ENCODE results near the gene PKP4.
"Not testable (repeated sequence)": the region's sequence is repeated elsewhere in the genome, so short reads cannot be mapped to it uniquely, and the experiment has no call there.

PKP4 gene

GRCh38 chr2:158467248-158467647 lies 10.5 kb downstream of the PKP4 start:
- no peak for DNase-seq

DNA sequence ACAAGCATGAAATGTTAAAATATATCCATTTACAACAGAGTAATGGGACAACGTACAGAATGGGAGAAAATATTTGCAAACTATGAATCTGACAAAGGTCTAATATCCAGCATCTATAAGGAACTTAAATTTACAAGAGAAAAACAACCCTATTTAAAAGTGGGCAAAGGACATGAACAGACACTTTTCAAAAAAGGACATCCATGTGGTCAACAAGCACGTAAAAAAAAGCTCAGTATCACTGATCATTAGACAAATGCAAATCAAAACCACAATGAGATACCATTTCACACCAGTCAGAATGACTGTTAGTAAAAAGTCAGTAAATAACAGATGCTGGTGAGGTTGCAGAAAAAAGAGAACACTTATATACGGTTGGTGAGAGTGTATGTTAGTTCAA lies 16.1 kb downstream of the PKP4 start:
- DNase-seq, result not testable (repeated sequence)

DNA sequence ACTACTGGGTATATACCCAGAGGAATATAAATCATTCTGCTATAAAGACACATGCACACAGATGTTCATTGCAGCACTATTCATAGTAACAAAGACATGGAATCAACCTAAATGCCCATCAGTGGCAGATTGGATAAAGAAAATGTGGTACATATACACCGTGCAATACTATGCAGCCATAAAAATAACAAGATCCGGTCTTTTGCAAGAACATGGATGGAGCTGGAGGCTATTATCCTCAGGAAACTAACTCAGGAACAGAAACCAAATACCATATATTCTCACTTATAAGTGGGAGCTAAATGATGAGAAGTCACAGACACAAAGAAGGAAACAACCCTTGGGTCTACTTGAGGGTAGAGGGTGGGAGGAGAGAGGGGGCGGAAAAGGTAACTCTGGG lies 16.5 kb downstream of the PKP4 start:
- not testable (repeated sequence) for DNase-seq

DNA sequence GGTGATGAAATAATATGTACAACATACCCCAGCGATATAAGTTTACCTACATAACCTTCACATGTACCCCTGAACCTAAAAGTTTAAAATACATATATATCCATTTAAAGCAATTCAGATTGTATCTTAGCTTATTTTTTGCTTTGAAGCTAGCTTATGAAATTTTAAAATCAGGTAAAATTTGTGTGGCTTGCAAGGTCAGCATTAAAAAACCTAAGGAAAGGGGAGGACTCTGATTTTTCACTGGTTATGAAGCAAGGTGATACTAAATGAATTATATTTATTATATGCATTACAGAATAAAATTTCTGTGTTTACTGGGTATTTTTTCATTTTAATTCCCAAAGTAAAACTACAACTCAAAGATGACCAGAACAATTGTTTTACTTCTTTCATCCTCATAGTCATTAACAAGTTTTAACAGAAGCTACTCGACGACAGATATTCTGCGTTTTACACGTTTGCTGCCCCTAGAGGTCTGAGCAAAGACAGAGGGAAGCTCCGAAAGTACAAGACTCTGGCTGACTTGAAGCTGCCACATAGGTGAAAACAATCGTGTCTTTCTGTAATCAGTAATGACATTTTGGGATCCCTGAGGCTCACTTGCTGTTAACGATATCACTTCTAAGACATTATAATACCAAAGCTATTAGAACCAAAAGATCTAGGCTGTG lies 17.1 kb downstream of the PKP4 start:
- DNase-seq, result no peak

GRCh38 chr2:158474526-158475011 lies 17.8 kb downstream of the PKP4 start:
- DNase-seq, result not testable (repeated sequence)

DNA sequence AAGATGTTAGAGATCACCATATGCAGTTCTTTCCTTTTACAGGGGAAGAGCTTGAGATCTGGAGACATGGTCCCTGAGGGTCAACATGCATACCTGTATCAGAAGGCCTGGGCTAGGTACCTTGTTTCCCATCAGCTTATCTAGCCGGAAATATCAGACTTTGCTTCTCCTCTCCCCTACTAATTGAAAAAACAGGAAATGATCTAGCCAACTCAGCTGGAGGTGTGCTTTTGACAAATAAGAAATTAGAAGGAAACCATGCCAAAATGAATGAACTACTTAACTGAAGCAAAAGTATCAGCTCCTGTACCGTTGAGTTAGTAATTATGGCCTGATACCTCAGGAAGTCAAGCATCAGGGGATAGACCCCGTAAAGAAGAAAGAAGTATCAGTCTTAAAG lies 20.4 kb downstream of the PKP4 start:
- no peak for DNase-seq

- DNase-seq, result no peak
These were observed 21.5 kb downstream of the PKP4 start for GRCh38 chr2:158478237-158478636.

- no peak for DNase-seq
These were observed 22.1 kb downstream of the PKP4 start for GRCh38 chr2:158478816-158479215.

DNA sequence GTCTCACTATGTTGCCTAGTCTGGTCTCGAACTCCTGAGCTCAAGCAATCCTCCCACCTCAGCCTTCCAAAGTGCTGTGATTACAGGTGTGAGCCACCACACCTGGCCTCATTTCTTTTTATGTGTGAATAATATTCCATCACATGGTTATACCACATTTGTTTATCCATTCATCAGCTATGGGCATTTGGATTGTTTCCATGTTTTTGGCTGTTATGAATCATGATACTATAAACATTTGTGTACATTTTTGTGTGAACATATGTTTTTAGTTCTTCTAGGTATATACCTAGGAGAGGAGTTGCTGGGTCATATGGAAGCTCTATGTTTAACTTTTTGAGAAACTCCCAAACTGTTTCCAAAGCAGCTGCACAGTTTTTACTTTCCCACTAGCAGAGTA lies 24.4 kb downstream of the PKP4 start:
- DNase-seq, result no peak

GRCh38 chr2:158482594-158482993 lies 25.8 kb downstream of the PKP4 start:
- DNase-seq, result peak; percentile 21 to 57 (median 54)

GRCh38 chr2:158484892-158485556 lies 28.3 kb downstream of the PKP4 start:
- no peak for DNase-seq

DNA sequence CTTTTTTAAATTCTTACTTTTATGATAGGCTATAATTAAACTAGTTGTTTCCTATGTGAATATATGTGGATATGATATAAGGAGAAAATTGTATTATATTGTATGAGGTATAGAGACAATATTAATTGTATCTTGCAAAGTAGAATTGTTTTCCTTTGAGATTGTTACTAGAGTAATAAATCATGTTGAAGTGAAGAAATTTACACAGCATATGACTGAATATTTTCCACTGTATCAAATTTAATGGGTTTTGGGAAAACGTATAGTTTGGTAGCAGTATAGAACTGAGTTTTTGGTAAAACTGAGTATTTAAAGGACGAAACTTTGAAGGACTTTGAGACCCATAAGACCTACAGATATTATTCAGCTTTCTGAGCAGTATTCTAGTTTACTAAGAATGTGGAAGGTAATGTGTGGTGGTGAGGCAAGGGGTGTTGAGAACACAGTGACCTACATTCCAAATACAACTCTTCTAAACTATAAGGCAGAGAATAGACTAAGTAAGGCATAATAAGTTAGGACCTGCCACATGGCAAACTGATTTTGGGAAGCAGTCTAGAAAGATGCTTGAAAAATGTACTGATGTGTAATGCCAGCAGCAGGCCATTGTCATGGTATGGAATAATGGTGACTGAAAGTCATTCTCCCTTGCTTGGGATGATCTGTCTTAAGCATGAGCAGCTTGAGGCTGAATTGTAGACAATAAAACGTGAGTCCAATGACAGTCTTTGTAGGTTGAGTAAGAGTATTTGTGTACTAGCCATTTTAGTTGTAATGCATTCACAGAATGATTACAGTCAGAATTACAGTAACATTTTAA lies 29.6 kb downstream of the PKP4 start:
- DNase-seq, result no peak

GRCh38 chr2:158486970-158487325 lies 30.2 kb downstream of the PKP4 start:
- DNase-seq, result peak in 2 of 4 experiments; percentile 10 to 21

- no peak for DNase-seq
These were observed 30.7 kb downstream of the PKP4 start for GRCh38 chr2:158487419-158487818.

DNA sequence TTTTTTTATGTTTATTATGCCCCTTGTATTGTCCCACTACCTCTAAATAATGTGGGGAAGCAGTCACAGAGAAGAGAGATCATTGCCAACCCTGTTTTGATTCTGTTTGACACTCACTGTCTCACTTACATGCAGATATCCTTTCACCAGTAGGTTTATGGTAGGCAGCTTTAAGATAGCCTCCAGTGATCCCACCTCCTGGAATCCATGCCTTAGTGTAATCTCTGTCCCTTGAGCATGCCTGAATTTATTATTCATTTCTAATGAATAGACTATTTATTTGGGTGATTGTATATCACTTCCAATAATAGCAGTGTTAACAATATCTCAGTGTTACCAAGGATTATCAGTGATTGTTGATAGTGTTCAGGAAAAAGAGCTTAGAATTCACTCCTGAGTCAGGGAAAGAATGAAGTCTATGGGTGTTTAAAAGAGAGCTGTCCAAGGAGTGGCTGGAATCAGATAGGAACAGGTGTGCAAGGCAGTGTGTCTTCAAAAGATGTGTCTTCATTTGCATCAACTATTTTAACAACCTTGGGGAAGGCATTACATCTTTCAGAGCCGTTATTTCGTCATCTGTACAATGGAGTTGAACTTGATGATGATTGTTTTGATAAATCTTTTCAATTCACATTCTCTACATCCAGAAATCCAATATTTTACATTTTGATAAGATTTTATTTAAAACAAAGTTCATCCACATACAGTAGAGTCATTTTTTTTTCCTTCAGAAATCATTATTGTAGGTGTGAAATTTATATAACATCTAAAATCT lies 31.9 kb downstream of the PKP4 start:
- no peak for DNase-seq

DNA sequence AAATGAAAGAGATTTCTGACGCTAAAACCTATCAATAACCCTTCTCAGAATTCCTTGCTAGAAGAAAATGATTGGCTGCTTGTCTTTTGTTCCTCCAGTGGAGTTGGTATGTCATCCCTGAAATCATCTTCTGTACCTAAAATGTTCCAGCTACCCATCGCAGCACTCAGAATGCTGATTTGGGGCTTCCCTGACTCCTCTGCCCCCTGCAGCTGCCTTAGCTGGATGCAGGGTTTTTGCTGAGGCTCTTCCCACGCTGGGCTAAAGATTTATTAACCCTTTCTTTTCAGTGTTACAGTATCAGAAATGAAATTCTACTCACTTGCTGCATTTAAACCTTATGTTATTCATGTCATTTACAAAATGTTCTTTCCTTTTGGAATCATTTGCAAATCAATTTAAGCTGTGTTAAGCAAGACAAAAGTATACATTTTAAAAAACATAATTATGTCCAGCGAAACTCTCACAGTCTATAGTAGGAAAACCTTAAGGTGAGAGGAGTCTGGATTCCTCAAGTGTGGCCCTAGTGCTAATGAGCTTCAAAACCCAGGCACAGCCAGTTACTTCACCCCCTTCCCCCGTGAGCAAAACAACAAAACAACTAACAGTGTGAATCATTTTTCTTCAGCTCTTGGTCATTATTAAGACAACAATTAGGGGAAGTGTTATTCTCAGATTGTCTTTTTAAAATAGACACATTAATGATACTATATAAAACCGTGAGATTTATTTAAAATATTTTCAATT lies 32.8 kb downstream of the PKP4 start:
- DNase-seq, result peak in 2 of 4 experiments; percentile 9 to 10

DNA sequence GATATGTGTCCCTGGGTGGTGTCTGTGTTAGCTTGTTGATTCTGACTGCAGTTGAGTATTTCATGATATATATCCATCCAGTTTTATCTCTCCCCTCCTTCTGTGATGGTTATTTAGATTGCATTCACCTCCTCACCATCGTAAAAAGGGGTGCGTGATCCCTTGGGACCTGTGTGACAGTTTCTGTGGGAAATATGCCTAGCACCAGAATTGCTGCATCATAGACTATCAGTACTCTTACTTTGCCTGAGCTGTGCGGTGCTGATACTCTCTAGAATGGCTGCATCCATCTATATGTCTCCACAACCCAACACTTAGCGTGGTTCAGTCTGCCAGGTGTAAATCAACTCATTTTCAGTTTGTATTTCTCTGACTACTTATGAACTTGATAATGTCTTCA lies 34.3 kb downstream of the PKP4 start:
- no peak for DNase-seq

DNA sequence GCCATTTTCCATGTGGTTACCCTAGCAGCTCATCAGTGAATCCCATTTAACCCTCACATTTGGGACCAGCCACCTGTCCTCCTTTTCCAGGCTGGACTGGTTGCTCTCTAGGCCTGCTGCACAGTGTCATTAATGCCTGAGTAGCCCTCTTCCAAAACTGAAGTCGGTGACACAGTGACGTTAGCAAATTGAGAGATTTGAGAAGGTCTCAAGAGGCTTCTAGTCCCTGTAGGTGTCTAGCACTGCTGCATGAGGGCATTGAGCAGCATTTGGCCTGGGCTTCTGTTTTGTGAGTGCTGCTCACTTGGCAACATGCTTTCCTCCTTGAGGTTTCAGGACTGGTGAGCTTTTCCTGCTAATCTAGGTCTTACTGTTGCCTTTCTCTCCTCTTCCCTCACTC lies 36.7 kb downstream of the PKP4 start:
- no peak for DNase-seq

DNA sequence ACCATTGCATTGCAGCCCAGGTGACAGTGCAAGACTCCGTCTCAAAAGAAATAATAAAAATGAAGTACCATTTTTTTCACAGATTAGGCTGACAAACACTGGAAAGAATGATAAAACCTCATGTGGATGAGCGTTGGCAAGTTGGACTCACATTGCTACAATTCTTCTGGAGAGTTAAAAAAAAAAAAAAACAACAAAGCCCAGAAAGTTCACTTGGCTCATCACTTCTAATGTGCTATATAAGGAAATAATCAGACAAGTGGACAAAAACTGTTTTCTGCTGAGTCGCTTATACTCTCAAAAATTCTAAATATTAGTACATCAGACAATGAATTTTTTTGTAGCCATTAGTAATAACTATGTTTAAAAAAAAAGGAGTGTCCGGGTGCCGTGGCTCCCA lies 38.4 kb downstream of the PKP4 start:
- DNase-seq, result no peak

DNA sequence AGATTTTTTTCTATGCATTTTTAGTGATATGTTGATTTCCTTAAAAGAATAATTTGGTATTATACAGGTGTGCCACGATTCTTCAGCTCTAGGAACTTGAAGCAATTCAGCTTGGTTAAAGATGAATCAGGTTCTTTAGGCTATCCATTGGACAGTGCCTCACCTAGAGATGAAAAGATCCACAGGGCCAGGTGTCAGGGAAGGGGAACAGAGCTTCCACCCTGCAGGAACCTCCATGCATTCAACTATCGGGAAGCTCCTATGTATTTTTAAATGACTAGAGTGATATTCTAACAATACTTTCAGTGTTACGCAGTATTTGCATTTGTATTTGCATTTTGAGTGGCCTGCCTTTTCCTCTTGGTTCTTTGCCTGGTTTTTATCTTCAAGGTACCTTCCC lies 40.2 kb downstream of the PKP4 start:
- no peak for DNase-seq

GRCh38 chr2:158497486-158497885 lies 40.7 kb downstream of the PKP4 start:
- DNase-seq, result no peak
